OCI-LY7 (cell line): ENCODE measurements around the gene MTMR1. TPM values are rescaled to one million over a fixed set of nuclear protein-coding genes. Genes with fewer than 3 reads are reported as not detected.

Experiments
- BruUV-seq: library from RNA; stranded (reverse); fragments of 400-500 nt; replicated peaks from 2 replicates; lab custom pipeline; 2021; lab: Mats Ljungman, UMichigan
- CTCF ChIA-PET: fragments of 300-600 bp; sonication (Branson Sonifier 250); formaldehyde crosslinking; loops from one replicate; lab custom pipeline; 2022; ENCODE audit warnings: antibody characterized with exemption; ENCODE audit not compliant: unreplicated experiment; lab: Charles Lee
- POLR2A ChIA-PET: fragments of 300-600 bp; sonication (Branson Sonifier 250); formaldehyde crosslinking; loops from one replicate; lab custom pipeline; 2022; ENCODE audit warnings: antibody characterized with exemption; lab: Charles Lee
- DNase-seq: peaks from one replicate; pipeline ENCODE4 v3.0.0-alpha.2; 2015; ENCODE audit warnings: low spot score
- H2AFZ ChIP-seq: fragments of 200-600 bp; sonication (generic), shearing (Covaris generic); 2 replicates; pipeline ENCODE4 v1.6.1; 2014; ENCODE audit warnings: mild to moderate bottlenecking, antibody characterized with exemption, low read length, moderate library complexity
- H3K27ac ChIP-seq: fragments of 200-600 bp; sonication (generic); 2 replicates; pipeline ENCODE4 v1.5.1; 2014; ENCODE audit warnings: mixed run types, low read depth, mild to moderate bottlenecking, moderate library complexity, low read length, inconsistent platforms; ENCODE audit not compliant: poor library complexity, severe bottlenecking
- H3K36me3 ChIP-seq: fragments of 200-600 bp; sonication (generic); 2 replicates; pipeline ENCODE4 v1.6.1; 2014; ENCODE audit warnings: mild to moderate bottlenecking, antibody characterized with exemption, low read length, moderate library complexity, mixed read lengths; ENCODE audit not compliant: insufficient read depth
- H3K4me1 ChIP-seq: fragments of 200-600 bp; sonication (generic); 2 replicates; pipeline ENCODE4 v1.5.1; 2014; ENCODE audit warnings: mild to moderate bottlenecking, low read length; ENCODE audit not compliant: insufficient read depth, poor library complexity, severe bottlenecking
- H3K4me2 ChIP-seq: fragments of 200-600 bp; sonication (generic); 2 replicates; pipeline ENCODE4 v1.6.1; 2014; ENCODE audit warnings: mild to moderate bottlenecking, low read length
- H3K4me3 ChIP-seq: fragments of 200-600 bp; sonication (generic); 2 replicates; pipeline ENCODE4 v1.5.1; 2014; ENCODE audit warnings: mild to moderate bottlenecking, low read depth, low read length; ENCODE audit not compliant: poor library complexity, severe bottlenecking
- H3K79me2 ChIP-seq: fragments of 200-600 bp; sonication (generic); 2 replicates; pipeline ENCODE4 v1.6.1; 2016; ENCODE audit warnings: low read depth, mild to moderate bottlenecking, low read length, moderate library complexity, mixed read lengths; ENCODE audit not compliant: insufficient read depth
- H3K9me2 ChIP-seq: fragments of 200-600 bp; sonication (generic); 2 replicates; pipeline ENCODE4 v1.6.1; 2016; ENCODE audit warnings: mild to moderate bottlenecking, low read length, mixed read lengths; ENCODE audit not compliant: insufficient read depth
- H3K9me3 ChIP-seq: fragments of 200-600 bp; sonication (generic); 2 replicates; pipeline ENCODE4 v1.6.1; 2014; ENCODE audit warnings: mild to moderate bottlenecking, mixed run types, low read length, mixed read lengths
- H4K20me1 ChIP-seq: fragments of 200-600 bp; sonication (generic); 2 replicates; pipeline ENCODE4 v1.6.1; 2014; ENCODE audit warnings: mild to moderate bottlenecking, antibody characterized with exemption, low read length, moderate library complexity, mixed read lengths; ENCODE audit not compliant: insufficient read depth
- CTCF ChIP-seq: fragments of 200-600 bp; sonication (generic); conservative IDR thresholded peaks from 2 replicates; pipeline ENCODE4 v1.5.1; 2014; ENCODE audit warnings: mild to moderate bottlenecking, antibody characterized with exemption, low read length, moderate library complexity, mixed read lengths
- EZH2phosphoT487 ChIP-seq: fragments of 200-600 bp; sonication (generic); IDR thresholded peaks from 2 replicates; pipeline ENCODE4 v1.6.1; 2018; ENCODE audit warnings: low read depth, borderline replicate concordance, mild to moderate bottlenecking, mixed run types, antibody characterized with exemption, low read length, moderate library complexity, mixed read lengths
- intact Hi-C: fragments of 100-400 bp; cut with micrococcal nuclease; formaldehyde crosslinking; loops from one replicate; pipeline ENCODE4 v1.10.0; 2022; ENCODE audit not compliant: unreplicated experiment
- total RNA-seq, 2 experiments: library from RNA; depleted of rRNA in 1 of 2; stranded (reverse); fragments of >200 nt in 1 of 2; shearing (Covaris generic) in 1 of 2; gene quantifications; 2 replicates each; pipeline ENCODE4 v1.2.3, GENCODE V29; 2014 to 2022

Gene MTMR1
- total RNA-seq, 2 experiments from 2014 or later, result 49.7 to 57.6 TPM

DNA sequence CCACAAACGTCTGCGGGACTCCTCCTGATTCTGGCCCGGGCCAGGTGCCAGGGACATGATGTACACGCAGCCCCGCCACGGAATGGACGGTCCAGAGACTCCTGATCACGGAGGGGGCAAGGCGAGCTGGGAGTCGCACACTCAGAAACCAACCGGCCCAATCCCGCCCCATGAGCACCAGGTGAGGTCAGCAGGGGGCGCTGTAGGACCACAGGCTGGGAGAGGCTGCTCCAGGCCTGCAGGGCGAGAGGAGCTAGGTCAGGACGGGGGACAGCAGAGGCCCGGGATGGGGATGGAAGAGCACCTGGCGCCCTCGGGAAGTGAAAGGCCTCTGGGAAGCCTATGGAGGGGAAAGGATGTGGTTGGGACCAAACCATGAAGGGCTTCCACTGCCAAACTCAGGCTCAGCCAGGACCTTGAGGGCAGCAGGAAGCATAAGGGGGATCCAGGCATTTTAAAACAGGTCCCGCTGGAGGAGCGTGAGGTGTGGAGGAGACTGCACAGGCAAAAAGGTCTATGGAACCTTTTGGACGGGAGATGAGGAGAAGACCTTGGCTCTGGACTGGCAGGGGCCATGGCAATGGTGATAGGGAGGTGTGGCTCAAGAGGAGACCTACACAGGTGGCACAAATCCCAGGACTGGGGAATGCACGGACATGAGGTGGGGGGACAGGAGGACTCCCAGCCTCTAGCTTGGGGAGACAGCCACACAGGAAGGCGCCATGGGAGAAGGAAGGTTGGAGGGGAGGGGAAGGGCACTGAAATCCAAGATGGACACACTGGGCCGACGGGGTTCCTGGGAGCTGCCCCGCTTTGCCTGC, 79.2 kb downstream of the MTMR1 start:
- intact Hi-C loops, result loop anchor here (1.0 to 5.0 kb wide), 2 partner anchors 210 to 310 kb away; partner anchors contain the start of gene HMGB3
- CTCF ChIA-PET, result interaction anchor here (0.6 to 2.1 kb wide), 3 partner anchors 14 to 310 kb away, joined by 3 to 10 read pairs (median 3); no protein-coding TSS in a partner anchor
- Histone ChIP-seq H3K9me3 (no peaks in the 10 kb centered on the region), H3K27ac (no peak overlapping the region), H3K79me2 (no peaks in the 10 kb centered on the region), H2AFZ (no peak overlapping the region), H3K36me3 (no peaks in the 10 kb centered on the region), H4K20me1 (no peaks in the 10 kb centered on the region), H3K9me2 (no peaks in the 10 kb centered on the region), H3K4me3 (no peak overlapping the region), H3K4me2 (no peak overlapping the region), H3K4me1 (no peaks in the 10 kb centered on the region)
- BruUV-seq, result no TSS peak
- DNase-seq, result peak; percentile 55
- POLR2A ChIA-PET, result no interaction called here
- no peak for TF ChIP-seq EZH2phosphoT487
- peak; percentile 75 for TF ChIP-seq CTCF

DNA sequence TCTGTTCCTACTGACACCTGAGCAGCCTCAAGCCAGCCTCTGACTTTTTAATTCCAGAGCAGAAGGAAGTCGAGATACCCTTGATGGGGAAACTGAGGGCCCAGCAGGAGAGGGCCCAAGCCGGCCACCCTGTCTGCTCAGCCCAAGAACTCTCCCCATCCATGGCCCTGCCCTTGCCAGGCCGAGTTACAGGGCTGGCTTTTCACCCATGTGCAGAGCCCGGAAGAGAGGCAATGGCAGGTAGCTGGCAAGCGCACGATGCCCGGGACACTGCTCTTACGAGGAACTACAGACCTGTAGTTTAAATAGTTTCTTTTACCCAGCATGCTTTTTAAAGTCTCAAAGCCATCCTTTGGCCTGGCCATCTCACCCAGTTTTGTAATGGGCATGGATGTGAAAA, 79.9 kb downstream of the MTMR1 start:
- Histone ChIP-seq H3K36me3 (no peaks in the 10 kb centered on the region), H2AFZ (no peak overlapping the region), H3K79me2 (no peaks in the 10 kb centered on the region), H3K9me2 (no peaks in the 10 kb centered on the region), H3K4me1 (no peaks in the 10 kb centered on the region), H3K4me2 (no peak overlapping the region), H3K27ac (no peak overlapping the region), H3K4me3 (no peak overlapping the region), H3K9me3 (no peaks in the 10 kb centered on the region), H4K20me1 (no peaks in the 10 kb centered on the region)
- intact Hi-C loops, result loop anchor here (5.0 kb wide), 1 partner anchor 209 kb away; the partner anchor contains the start of gene HMGB3
- ChIA-PET CTCF (interaction anchor here (2.1 kb wide), 1 partner anchor 309 kb away, joined by 10 read pairs; no protein-coding TSS in a partner anchor), POLR2A (no interaction called here)
- DNase-seq, result no peak
- no TSS peak for BruUV-seq
- no peak for TF ChIP-seq CTCF

DNA sequence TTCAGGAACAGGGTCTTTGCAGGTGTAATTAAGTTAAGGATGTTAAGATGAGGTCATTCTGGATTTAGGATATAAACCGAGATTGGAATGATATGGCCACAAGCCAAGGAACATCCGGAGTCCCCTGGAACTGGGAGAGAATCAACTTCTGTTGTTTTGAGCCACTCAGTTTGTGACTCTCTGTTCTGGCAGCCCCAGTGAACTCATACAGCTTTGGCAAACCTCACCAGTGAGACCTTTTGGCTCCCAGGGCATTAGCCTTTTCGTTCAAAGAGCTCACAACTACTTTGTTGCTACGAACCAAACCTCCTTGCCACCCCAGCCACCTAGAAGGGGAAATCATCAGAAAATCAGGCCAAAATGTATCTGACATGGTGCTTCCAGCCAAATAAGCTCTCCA, 80.4 kb downstream of the MTMR1 start:
- BruUV-seq, result no TSS peak
- Histone ChIP-seq H3K4me1 (no peaks in the 10 kb centered on the region), H3K9me2 (no peaks in the 10 kb centered on the region), H3K79me2 (no peaks in the 10 kb centered on the region), H3K4me3 (no peak overlapping the region), H3K4me2 (no peak overlapping the region), H3K27ac (no peak overlapping the region), H3K36me3 (no peaks in the 10 kb centered on the region), H4K20me1 (no peaks in the 10 kb centered on the region), H3K9me3 (no peaks in the 10 kb centered on the region), H2AFZ (no peak overlapping the region)
- no peak for TF ChIP-seq EZH2phosphoT487
- TF ChIP-seq CTCF, result no peak
- CTCF ChIA-PET, result interaction anchor here (2.1 kb wide), 1 partner anchor 309 kb away, joined by 10 read pairs; no protein-coding TSS in a partner anchor
- intact Hi-C loops, result loop anchor here (5.0 kb wide), 1 partner anchor 209 kb away; the partner anchor contains the start of gene HMGB3
- POLR2A ChIA-PET, result no interaction called here
- no peak for DNase-seq
